Renal pelvis (tissue), 4 donors: ENCODE results near the gene RPS21. TPM values are rescaled to one million over a fixed set of nuclear protein-coding genes. Genes with fewer than 3 reads are reported as not detected.

ENCODE experiments used
- DNase-seq: peaks from one replicate; pipeline ENCODE4 v3.0.0-alpha.2; 2013
- polyA plus RNA-seq, 3 donors: library from polyadenylated mRNA; unstranded; fragments of 120-200 nt; gene quantifications; one replicate each; pipeline ENCODE4 v1.2.1, GENCODE V29; 2013; ENCODE audit not compliant: insufficient read length in 3 of 3

Gene RPS21
- polyA plus RNA-seq, 3 donors: 739 to 1,106 (median 923) TPM

DNA sequence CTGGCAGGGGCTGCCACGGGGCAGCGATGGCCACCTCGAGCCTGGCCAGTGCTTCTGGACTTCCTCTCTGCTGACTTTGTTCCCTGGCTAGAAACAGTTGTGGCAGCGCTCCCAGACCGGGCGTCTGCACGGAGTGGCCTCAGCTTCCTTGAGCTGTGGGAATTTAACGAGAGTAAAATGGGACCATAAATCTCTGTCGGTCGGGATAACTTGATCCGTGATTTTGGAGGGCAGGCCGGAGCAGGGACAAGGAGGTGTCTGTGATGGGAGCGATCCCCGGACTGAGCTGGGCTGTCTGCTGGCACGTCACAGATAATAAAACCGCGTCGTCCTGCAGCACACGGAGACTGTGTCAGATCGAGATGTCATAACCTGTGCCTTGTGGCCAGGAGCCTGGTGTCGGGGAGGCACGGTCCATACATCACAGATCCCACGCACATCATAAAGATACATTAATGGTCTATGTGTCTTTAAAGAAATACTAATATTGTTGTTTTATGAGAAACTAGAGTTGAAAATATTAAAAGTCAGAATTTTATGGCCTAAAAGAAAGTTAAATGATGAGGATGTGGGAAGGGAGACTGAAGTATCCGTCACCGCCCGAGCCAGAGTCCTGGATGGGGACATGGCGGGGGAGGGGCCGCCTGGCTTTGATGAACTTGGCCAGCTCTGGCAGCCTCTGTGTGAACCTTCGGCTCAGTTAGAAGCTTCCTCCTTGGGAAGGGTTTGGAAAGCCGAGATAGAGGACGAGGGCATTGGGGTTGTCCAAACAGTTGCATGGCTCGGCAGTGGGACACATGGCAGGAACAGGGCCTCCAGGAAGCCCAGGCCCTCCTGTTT, 47.0 kb downstream of the RPS21 start:
- peak; percentile 80 for DNase-seq

DNA sequence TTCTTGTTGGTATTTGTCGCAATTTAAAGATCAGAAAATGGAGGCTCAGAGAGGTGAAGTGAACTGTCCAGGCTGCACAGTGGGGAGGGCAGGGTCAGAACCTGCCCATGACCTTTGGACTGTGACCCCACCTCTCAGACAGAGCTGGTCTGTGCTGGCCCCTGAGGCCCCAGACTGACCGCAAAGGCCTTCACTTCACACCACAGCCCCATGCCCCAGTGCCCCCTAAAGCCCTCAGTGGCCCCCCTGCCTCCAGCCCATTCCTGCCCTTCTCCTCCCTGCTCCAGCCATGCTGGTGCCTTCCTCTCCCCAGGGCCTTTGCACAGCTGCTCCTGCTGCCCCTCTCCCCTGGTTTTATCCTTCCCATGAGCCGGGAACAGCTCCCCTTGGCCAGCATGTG, 49.8 kb downstream of the RPS21 start:
- no peak for DNase-seq

DNA sequence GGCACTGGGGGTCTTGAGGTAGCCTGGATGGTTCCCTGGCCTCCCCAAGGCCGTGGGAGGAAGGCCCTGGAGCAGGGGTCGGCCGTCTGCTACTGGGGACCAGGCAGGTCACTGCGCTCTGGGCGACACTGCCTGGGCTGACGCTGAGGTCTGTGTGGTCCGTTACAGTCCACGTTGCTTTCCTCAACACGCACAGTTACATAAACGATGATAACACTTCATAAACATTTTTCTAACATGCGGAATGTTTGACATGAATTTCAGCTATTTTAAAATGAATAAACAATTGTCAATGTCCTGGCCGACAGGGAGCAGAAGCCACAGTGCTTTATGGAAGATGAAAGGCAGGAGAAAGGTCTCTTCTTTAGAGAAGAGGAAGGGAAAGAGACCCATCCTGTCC, 50.6 kb downstream of the RPS21 start:
- DNase-seq: no peak

DNA sequence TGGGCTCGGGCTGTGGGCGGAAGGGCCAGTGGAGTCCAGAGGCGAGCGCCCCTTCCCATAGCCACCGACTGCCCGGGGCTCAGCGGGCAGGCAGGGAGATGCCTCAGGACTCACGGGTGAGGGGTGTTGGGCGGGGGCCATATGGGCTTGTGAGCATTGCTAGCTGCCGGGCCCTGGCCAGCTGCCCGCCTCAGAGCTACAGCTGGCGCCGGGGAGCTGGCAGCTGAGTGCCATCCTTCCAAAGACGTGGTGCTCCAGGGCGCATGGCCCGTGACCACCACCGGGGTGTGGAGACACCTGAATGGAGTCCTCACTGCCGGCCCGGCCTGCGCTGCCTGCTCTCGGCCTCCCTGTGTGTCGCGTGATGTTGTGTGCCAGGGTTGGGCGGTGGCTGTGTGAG, 51.0 kb downstream of the RPS21 start:
- DNase-seq: no peak

Other genes with a start within 250 kb of the RPS21 start
- gene PSMA7, start 243.7 kb upstream of the RPS21 start, polyA plus RNA-seq: 100 to 1,000 TPM; 186 to 220 (median 197) TPM
- 10 to 100 TPM; 16.7 to 26.6 (median 26.5) TPM for gene SS18L1, start 243.3 kb upstream of the RPS21 start, polyA plus RNA-seq
- gene MTG2, start 204.1 kb upstream of the RPS21 start, polyA plus RNA-seq: 10 to 100 TPM; 32.2 to 45.6 (median 37.1) TPM
- under 1 TPM in 2 of 3 donors, not detected in 1; 0.11 to 0.19 TPM for gene HRH3, start 166.8 kb upstream of the RPS21 start, polyA plus RNA-seq
- gene OSBPL2, start 148.6 kb upstream of the RPS21 start, polyA plus RNA-seq: 10 to 100 TPM; 27.6 to 40.8 (median 39.3) TPM
- gene ADRM1, start 84.1 kb upstream of the RPS21 start, polyA plus RNA-seq: 10 to 100 TPM; 54.1 to 72.3 (median 67.0) TPM
- 100 to 1,000 TPM; 158 to 190 (median 164) TPM for gene LAMA5, start 19.8 kb upstream of the RPS21 start, polyA plus RNA-seq
- 10 to 100 TPM in 2 of 3 donors, 1 to 10 TPM in 1; 8.6 to 13.8 (median 10.1) TPM for gene CABLES2, start 20.2 kb downstream of the RPS21 start, polyA plus RNA-seq
- 1 to 10 TPM; 2.4 to 2.9 (median 2.7) TPM for gene RBBP8NL, start 40.4 kb downstream of the RPS21 start, polyA plus RNA-seq
- gene GATA5, start 88.9 kb downstream of the RPS21 start, polyA plus RNA-seq: 10 to 100 TPM in 1 of 3 donors, 1 to 10 TPM in 2; 7.5 to 11.0 (median 8.2) TPM